ENCODE results near the gene NCKAP1.

NCKAP1 gene

DNA sequence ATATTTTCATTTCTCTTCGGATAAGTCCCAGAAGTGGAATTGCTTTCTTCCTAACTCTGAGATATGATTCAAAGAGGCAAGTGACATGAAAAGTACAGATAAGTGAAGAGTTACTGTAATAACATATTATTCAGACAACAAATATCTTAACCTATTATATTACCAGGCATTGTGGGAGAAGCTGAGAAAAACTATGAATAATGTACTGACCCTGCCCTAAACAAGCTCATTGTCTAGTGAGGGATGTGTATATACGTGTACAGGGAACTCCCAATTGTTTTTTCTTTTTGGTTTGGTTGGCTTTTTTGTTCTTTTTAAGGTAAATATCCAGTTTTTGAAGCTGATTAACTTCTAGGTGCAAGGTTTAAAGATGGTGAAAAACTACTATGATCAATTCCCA is 26.5 kb downstream of the NCKAP1 start:
- H2BK5ac ChIP-seq (ENCODE audit: low read length), result no peak overlapping the region
- peaks cover 3% of the 10 kb centered on the region for H3K79me1 ChIP-seq (ENCODE audit: low read depth, low read length)
- no peak overlapping the region for H2BK15ac ChIP-seq (ENCODE audit: low read length)
- no peak overlapping the region for H3K4me2 ChIP-seq (ENCODE audit: insufficient read depth, low read length, poor library complexity, severe bottlenecking)
- WGBS, 2 donors (ENCODE audit: extremely low coverage in 2 of 2, insufficient read length in 2 of 2, insufficient replicate concordance in 1 of 2), result no CpG with 5 or more reads among the region's 2 CpGs
- H3K23ac ChIP-seq (ENCODE audit: low read depth, low read length, poor library complexity), result no peak overlapping the region
- no peak overlapping the region for H4K91ac ChIP-seq (ENCODE audit: low read depth, low read length, poor library complexity)
- H2AK5ac ChIP-seq (ENCODE audit: low read depth, low read length), result no peak overlapping the region
- H2AFZ ChIP-seq (ENCODE audit: low read length), result no peak overlapping the region
- no peaks in the 10 kb centered on the region for H3K9me3 ChIP-seq (replicated peaks in 1 of 2; ENCODE audit: control insufficient read depth in 2 of 2, insufficient read depth in 1 of 2, low read depth in 1 of 2, low read length in 2 of 2)
- H3K4me3 ChIP-seq (ENCODE audit: low read length in 2 of 2), result no peak overlapping the region
- H2BK120ac ChIP-seq (ENCODE audit: low read depth, low read length), result no peak overlapping the region
- no peak overlapping the region for H3K9ac ChIP-seq (ENCODE audit: low read depth, low read length, poor library complexity)
- H3K36me3 ChIP-seq (replicated peaks in 1 of 2; ENCODE audit: control insufficient read depth in 2 of 2, insufficient read depth in 2 of 2, low read length in 2 of 2), result peaks cover 2% of the 10 kb centered on the region in 2 donors
- H3K4me1 ChIP-seq (ENCODE audit: control insufficient read depth in 2 of 2, insufficient read depth in 1 of 2, low read depth in 1 of 2, low read length in 2 of 2), result peaks cover 4 to 5% of the 10 kb centered on the region in 2 donors
- H2BK12ac ChIP-seq (ENCODE audit: low read length), result no peak overlapping the region
- H3K14ac ChIP-seq (ENCODE audit: low read length), result no peak overlapping the region
- H3K27ac ChIP-seq (replicated peaks; ENCODE audit: low read length), result no peak overlapping the region
- no peak overlapping the region for H3K4ac ChIP-seq (ENCODE audit: low read length)
- no peak overlapping the region for H3K18ac ChIP-seq (ENCODE audit: low read length)
- no peaks in the 10 kb centered on the region for H3K27me3 ChIP-seq (ENCODE audit: control insufficient read depth in 3 of 3, insufficient read depth in 3 of 3, low read depth in 1 of 3, low read length in 3 of 3)
- no peak overlapping the region for H4K8ac ChIP-seq (ENCODE audit: low read depth, low read length)
- DNase-seq (ENCODE audit: low spot score), result no peak

DNA sequence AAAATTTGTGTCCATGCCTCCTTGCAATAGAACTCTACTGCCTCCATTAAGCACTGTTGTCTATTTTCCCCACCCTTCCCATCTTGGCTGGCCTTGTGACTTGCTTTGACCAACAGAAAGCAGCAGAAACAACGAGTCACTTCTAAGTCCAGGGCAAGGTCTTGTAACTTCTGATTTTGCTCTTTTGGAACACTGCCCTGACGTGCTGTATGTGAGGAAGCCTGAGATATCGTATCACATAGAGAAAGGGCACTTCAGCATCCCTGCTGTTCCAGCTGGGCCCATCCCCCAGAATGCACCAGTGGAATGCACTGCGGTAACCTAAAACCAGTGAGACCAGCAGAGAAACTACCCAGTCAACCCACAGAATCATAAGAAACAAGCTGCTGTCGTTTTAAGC is 28.1 kb downstream of the NCKAP1 start:
- no peak overlapping the region for H3K4me3 ChIP-seq (ENCODE audit: low read length in 2 of 2)

DNA sequence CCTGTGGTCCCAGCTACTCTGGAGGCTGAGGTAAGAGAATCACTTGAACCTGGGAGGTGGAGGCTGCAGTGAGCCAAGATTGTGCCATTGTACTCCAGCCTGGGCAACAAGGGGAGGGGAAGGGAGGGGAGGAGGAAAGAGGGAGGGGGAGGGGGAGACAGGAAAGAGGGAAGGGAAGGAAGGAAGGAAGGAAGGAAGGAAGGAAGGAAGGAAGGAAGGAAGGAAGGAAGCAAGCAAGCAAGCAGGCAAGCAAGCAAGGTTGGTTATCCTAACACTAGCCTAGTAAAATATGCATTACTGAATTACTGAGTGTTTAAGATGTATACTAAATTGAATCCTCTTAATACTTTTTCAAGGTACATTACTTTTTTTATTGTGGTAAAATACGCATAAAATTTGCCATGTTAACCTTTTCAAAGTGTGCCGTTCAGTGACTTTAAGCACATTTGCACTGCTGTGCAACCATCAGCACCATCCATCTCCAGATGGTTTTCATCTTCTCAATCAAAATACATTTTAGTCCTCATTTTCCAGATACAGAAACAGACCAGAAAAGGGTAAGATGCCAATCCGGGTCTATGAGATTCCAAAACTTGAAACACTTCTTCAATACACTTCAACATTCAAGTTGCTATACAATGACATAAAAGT is 28.9 kb downstream of the NCKAP1 start:
- Histone ChIP-seq H2AFZ (ENCODE audit: low read length) (no peak overlapping the region), H3K27me3 (ENCODE audit: control insufficient read depth in 3 of 3, insufficient read depth in 3 of 3, low read depth in 1 of 3, low read length in 3 of 3) (no peaks in the 10 kb centered on the region), H3K14ac (ENCODE audit: low read length) (no peak overlapping the region), H4K8ac (ENCODE audit: low read depth, low read length) (no peak overlapping the region), H3K23ac (ENCODE audit: low read depth, low read length, poor library complexity) (no peak overlapping the region), H3K4ac (ENCODE audit: low read length) (no peak overlapping the region), H2BK12ac (ENCODE audit: low read length) (no peak overlapping the region), H3K9ac (ENCODE audit: low read depth, low read length, poor library complexity) (no peak overlapping the region), H4K91ac (ENCODE audit: low read depth, low read length, poor library complexity) (no peak overlapping the region), H3K27ac (replicated peaks; ENCODE audit: low read length) (no peak overlapping the region), H3K4me3 (ENCODE audit: low read length in 2 of 2) (no peak overlapping the region), H3K36me3 (replicated peaks in 1 of 2; ENCODE audit: control insufficient read depth in 2 of 2, insufficient read depth in 2 of 2, low read length in 2 of 2) (peaks cover 2% of the 10 kb centered on the region in 2 donors), H3K9me3 (replicated peaks in 1 of 2; ENCODE audit: control insufficient read depth in 2 of 2, insufficient read depth in 1 of 2, low read depth in 1 of 2, low read length in 2 of 2) (no peaks in the 10 kb centered on the region), H3K4me1 (ENCODE audit: control insufficient read depth in 2 of 2, insufficient read depth in 1 of 2, low read depth in 1 of 2, low read length in 2 of 2) (peaks cover 4 to 5% of the 10 kb centered on the region in 2 donors), H3K4me2 (ENCODE audit: insufficient read depth, low read length, poor library complexity, severe bottlenecking) (no peak overlapping the region), H2BK120ac (ENCODE audit: low read depth, low read length) (no peak overlapping the region), H2BK15ac (ENCODE audit: low read length) (no peak overlapping the region), H3K18ac (ENCODE audit: low read length) (no peak overlapping the region), H2AK5ac (ENCODE audit: low read depth, low read length) (no peak overlapping the region), H2BK5ac (ENCODE audit: low read length) (no peak overlapping the region), H3K79me1 (ENCODE audit: low read depth, low read length) (no peaks in the 10 kb centered on the region)
- DNase-seq (ENCODE audit: low spot score), result no peak
- WGBS, 2 donors (ENCODE audit: extremely low coverage in 2 of 2, insufficient read length in 2 of 2, insufficient replicate concordance in 1 of 2), result no CpG with 5 or more reads among the region's 3 CpGs

More for the DNA sequence above, 28.1 kb downstream of the NCKAP1 start:
- Histone ChIP-seq H3K23ac (ENCODE audit: low read depth, low read length, poor library complexity) (no peak overlapping the region), H3K4me1 (ENCODE audit: control insufficient read depth in 2 of 2, insufficient read depth in 1 of 2, low read depth in 1 of 2, low read length in 2 of 2) (peaks cover 4 to 5% of the 10 kb centered on the region in 2 donors), H2BK120ac (ENCODE audit: low read depth, low read length) (no peak overlapping the region), H3K9me3 (replicated peaks in 1 of 2; ENCODE audit: control insufficient read depth in 2 of 2, insufficient read depth in 1 of 2, low read depth in 1 of 2, low read length in 2 of 2) (no peaks in the 10 kb centered on the region), H3K14ac (ENCODE audit: low read length) (no peak overlapping the region), H3K79me1 (ENCODE audit: low read depth, low read length) (no peaks in the 10 kb centered on the region), H3K4ac (ENCODE audit: low read length) (no peak overlapping the region), H3K9ac (ENCODE audit: low read depth, low read length, poor library complexity) (no peak overlapping the region), H4K91ac (ENCODE audit: low read depth, low read length, poor library complexity) (no peak overlapping the region), H4K8ac (ENCODE audit: low read depth, low read length) (no peak overlapping the region), H2BK5ac (ENCODE audit: low read length) (no peak overlapping the region), H2BK15ac (ENCODE audit: low read length) (no peak overlapping the region), H3K4me2 (ENCODE audit: insufficient read depth, low read length, poor library complexity, severe bottlenecking) (no peak overlapping the region), H3K27ac (replicated peaks; ENCODE audit: low read length) (peak overlapping the region; percentile 34), H3K18ac (ENCODE audit: low read length) (no peak overlapping the region), H3K36me3 (replicated peaks in 1 of 2; ENCODE audit: control insufficient read depth in 2 of 2, insufficient read depth in 2 of 2, low read length in 2 of 2) (peaks cover 2% of the 10 kb centered on the region in 2 donors), H2AK5ac (ENCODE audit: low read depth, low read length) (no peak overlapping the region), H3K27me3 (ENCODE audit: control insufficient read depth in 3 of 3, insufficient read depth in 3 of 3, low read depth in 1 of 3, low read length in 3 of 3) (no peaks in the 10 kb centered on the region), H2AFZ (ENCODE audit: low read length) (no peak overlapping the region), H2BK12ac (ENCODE audit: low read length) (no peak overlapping the region)
- DNase-seq (ENCODE audit: low spot score), result peak; percentile 23
- no CpG with 5 or more reads among the region's 5 CpGs for whole genome bisulfite sequencing, 2 donors (ENCODE audit: extremely low coverage in 2 of 2, insufficient read length in 2 of 2, insufficient replicate concordance in 1 of 2)

DNA sequence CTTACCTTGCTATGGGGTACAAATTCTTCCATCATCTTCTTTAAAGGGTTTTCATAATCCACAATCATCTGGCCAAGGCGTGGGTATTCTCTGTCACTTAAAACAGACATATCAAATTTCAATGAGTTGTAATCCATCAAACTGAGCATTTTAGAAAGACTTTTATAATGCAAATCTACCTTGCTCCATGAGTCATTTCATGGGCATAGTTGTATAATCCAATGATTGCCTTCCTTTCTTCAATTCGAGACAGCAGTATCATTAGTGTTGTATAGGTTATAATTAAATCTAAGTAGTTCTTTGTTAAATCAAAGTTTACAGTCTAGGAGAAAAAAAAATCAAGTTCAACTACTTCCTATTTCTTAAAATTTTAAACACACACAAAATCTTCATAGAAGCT is 36.3 kb downstream of the NCKAP1 start:
- Histone ChIP-seq H2AFZ (ENCODE audit: low read length) (no peak overlapping the region), H3K18ac (ENCODE audit: low read length) (no peak overlapping the region), H2BK12ac (ENCODE audit: low read length) (no peak overlapping the region), H3K36me3 (replicated peaks in 1 of 2; ENCODE audit: control insufficient read depth in 2 of 2, insufficient read depth in 2 of 2, low read length in 2 of 2) (peaks cover 4 to 63% of the 10 kb centered on the region in 2 donors), H3K4me3 (ENCODE audit: low read length in 2 of 2) (no peak overlapping the region), H2BK120ac (ENCODE audit: low read depth, low read length) (no peak overlapping the region), H4K8ac (ENCODE audit: low read depth, low read length) (no peak overlapping the region), H3K27me3 (ENCODE audit: control insufficient read depth in 3 of 3, insufficient read depth in 3 of 3, low read depth in 1 of 3, low read length in 3 of 3) (no peaks in the 10 kb centered on the region), H3K79me1 (ENCODE audit: low read depth, low read length) (no peaks in the 10 kb centered on the region), H3K14ac (ENCODE audit: low read length) (no peak overlapping the region), H3K4me1 (ENCODE audit: control insufficient read depth in 2 of 2, insufficient read depth in 1 of 2, low read depth in 1 of 2, low read length in 2 of 2) (no peaks in the 10 kb centered on the region), H2BK15ac (ENCODE audit: low read length) (no peak overlapping the region), H3K9ac (ENCODE audit: low read depth, low read length, poor library complexity) (no peak overlapping the region), H3K23ac (ENCODE audit: low read depth, low read length, poor library complexity) (no peak overlapping the region), H3K4ac (ENCODE audit: low read length) (no peak overlapping the region), H3K9me3 (replicated peaks in 1 of 2; ENCODE audit: control insufficient read depth in 2 of 2, insufficient read depth in 1 of 2, low read depth in 1 of 2, low read length in 2 of 2) (peaks cover 0 to 16% of the 10 kb centered on the region in 2 donors), H3K27ac (replicated peaks; ENCODE audit: low read length) (no peak overlapping the region), H3K4me2 (ENCODE audit: insufficient read depth, low read length, poor library complexity, severe bottlenecking) (no peak overlapping the region), H2BK5ac (ENCODE audit: low read length) (no peak overlapping the region), H4K91ac (ENCODE audit: low read depth, low read length, poor library complexity) (no peak overlapping the region), H2AK5ac (ENCODE audit: low read depth, low read length) (no peak overlapping the region)
- DNase-seq (ENCODE audit: low spot score), result no peak
- WGBS, 2 donors (ENCODE audit: extremely low coverage in 2 of 2, insufficient read length in 2 of 2, insufficient replicate concordance in 1 of 2), result no CpG with 5 or more reads among the region's 2 CpGs
